Measurements from ENCODE around the gene FUCA1. TPM values are rescaled to one million over a fixed set of nuclear protein-coding genes. Genes with fewer than 3 reads are reported as not detected.

The FUCA1 gene
- polyA plus RNA-seq, 1 donor from 2014 or later = 38.5 TPM

DNA sequence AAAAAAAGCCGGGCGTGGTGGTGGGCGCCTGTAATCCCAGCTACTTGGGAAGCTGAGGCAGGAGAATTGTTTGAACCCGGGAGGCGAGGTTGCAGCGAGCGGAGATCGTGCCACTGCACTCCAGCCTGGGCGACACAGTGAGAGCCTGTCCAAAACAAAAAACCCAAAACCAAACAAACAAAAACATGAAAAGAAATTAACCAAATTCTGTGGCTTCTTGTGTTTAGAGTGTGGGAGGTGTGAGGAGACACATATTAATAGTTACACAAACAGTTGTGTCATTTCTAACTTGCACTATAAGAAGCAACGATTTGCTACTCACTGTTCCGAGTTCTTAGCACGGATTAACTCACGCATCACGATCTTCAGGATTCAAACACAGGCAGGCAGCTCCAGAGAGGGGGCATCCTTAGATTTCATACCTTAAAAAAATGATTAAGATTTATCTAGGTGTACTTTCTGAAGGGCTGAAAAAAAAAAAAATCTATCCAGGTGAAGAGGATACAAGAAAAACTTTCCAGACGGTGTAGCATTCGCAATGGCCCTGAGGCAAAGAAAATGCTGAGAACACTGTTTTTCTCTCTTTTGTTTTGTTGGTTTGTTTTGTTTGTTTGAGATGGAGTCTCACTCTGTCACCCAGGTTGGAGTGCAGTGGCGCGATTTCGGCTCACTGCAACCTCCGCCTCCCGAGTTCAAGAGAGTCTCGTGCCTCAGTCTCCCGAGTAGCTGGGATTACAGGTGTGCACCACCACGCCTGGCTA, 42.1 kb downstream of the FUCA1 start:
- Histone ChIP-seq H4K20me1 (ENCODE audit: insufficient read depth) (no peaks in the 10 kb centered on the region), H3K9me2 (ENCODE audit: insufficient read depth, low read length) (no peaks in the 10 kb centered on the region), H3K4me2 (ENCODE audit: low read length) (peak overlapping the region; percentile 35), H3K27ac (ENCODE audit: low read length) (peak overlapping the region; percentile 84), H3K27me3 (ENCODE audit: insufficient read depth, low read depth, low read length) (no peaks in the 10 kb centered on the region), H2AFZ (ENCODE audit: low read depth, low read length) (peak overlapping the region; percentile 93), H3K9ac (ENCODE audit: low read length) (peak overlapping the region; percentile 91), H3K9me3 (ENCODE audit: low read length) (no peaks in the 10 kb centered on the region), H3F3A (ENCODE audit: insufficient read depth, low read length, poor library complexity, severe bottlenecking) (no peaks in the 10 kb centered on the region), H3K36me3 (ENCODE audit: insufficient read depth, low read length) (no peaks in the 10 kb centered on the region), H3K4me3 (ENCODE audit: low read length) (peak overlapping the region; percentile 89), H3K79me2 (replicated peaks; ENCODE audit: insufficient read depth, low read length) (no peaks in the 10 kb centered on the region)
- no peak for TF ChIP-seq EP300 (conservative IDR thresholded peaks at IDR 0.05; ENCODE audit: poor library complexity, severe bottlenecking)
- TF ChIP-seq MXI1 (conservative IDR thresholded peaks at IDR 0.05; ENCODE audit: poor library complexity, severe bottlenecking) = no peak
- no peak for TF ChIP-seq TAF1 (IDR thresholded peaks at IDR 0.05; ENCODE audit: low read depth)
- TF ChIP-seq, protein P1, sequence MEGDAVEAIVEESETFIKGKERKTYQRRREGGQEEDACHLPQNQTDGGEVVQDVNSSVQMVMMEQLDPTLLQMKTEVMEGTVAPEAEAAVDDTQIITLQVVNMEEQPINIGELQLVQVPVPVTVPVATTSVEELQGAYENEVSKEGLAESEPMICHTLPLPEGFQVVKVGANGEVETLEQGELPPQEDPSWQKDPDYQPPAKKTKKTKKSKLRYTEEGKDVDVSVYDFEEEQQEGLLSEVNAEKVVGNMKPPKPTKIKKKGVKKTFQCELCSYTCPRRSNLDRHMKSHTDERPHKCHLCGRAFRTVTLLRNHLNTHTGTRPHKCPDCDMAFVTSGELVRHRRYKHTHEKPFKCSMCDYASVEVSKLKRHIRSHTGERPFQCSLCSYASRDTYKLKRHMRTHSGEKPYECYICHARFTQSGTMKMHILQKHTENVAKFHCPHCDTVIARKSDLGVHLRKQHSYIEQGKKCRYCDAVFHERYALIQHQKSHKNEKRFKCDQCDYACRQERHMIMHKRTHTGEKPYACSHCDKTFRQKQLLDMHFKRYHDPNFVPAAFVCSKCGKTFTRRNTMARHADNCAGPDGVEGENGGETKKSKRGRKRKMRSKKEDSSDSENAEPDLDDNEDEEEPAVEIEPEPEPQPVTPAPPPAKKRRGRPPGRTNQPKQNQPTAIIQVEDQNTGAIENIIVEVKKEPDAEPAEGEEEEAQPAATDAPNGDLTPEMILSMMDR (IDR thresholded peaks at IDR 0.05; ENCODE audit: poor library complexity, severe bottlenecking) = no peak
- TF ChIP-seq, protein P2, sequence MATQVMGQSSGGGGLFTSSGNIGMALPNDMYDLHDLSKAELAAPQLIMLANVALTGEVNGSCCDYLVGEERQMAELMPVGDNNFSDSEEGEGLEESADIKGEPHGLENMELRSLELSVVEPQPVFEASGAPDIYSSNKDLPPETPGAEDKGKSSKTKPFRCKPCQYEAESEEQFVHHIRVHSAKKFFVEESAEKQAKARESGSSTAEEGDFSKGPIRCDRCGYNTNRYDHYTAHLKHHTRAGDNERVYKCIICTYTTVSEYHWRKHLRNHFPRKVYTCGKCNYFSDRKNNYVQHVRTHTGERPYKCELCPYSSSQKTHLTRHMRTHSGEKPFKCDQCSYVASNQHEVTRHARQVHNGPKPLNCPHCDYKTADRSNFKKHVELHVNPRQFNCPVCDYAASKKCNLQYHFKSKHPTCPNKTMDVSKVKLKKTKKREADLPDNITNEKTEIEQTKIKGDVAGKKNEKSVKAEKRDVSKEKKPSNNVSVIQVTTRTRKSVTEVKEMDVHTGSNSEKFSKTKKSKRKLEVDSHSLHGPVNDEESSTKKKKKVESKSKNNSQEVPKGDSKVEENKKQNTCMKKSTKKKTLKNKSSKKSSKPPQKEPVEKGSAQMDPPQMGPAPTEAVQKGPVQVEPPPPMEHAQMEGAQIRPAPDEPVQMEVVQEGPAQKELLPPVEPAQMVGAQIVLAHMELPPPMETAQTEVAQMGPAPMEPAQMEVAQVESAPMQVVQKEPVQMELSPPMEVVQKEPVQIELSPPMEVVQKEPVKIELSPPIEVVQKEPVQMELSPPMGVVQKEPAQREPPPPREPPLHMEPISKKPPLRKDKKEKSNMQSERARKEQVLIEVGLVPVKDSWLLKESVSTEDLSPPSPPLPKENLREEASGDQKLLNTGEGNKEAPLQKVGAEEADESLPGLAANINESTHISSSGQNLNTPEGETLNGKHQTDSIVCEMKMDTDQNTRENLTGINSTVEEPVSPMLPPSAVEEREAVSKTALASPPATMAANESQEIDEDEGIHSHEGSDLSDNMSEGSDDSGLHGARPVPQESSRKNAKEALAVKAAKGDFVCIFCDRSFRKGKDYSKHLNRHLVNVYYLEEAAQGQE (IDR thresholded peaks at IDR 0.05; ENCODE audit: borderline replicate concordance) = no peak
- TF ChIP-seq RAD21 (conservative IDR thresholded peaks at IDR 0.05) = no peak
- no peak for TF ChIP-seq POLR2AphosphoS5 (IDR thresholded peaks at IDR 0.05)
- no peak for TF ChIP-seq EZH2 (IDR thresholded peaks at IDR 0.05; ENCODE audit: borderline replicate concordance, insufficient read depth, low read length, poor library complexity, severe bottlenecking)
- no peak for TF ChIP-seq SMC3 (conservative IDR thresholded peaks at IDR 0.05; ENCODE audit: poor library complexity)

DNA sequence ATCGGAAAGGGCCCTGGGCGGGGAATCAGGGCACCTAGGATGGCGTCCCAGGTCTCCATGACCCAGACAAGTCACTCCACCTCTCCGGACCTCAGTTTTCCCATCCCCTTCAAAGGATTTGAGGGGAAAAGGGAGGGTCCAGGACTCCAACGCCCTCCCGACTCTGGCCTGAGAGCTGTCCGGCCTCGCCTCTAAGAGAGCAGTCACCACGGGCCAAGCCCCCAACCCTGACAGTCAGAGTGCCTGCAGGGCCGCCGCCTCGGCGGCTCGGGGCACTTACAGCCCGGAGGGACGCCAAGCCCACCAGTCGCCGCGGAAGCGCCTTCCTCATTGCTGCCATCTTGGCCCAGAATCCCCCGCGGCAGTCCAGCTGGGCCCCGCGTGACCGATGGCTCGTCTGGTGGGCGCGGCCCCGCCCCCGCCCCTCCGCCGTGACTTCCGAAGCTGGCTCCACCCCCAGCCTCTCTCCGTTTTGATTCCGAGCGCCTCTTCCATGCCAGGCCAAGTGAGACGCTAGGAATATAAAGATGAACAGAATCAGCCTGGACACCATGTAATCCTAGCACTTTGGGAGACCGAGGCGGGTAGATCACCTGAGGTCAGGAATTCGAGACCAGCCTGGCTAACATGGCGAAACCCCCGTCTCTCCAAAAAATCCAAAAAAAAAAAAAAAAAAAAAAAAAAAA, 42.9 kb downstream of the FUCA1 start, which contains the start of gene HMGCL:
TSS of gene HMGCL (minus strand) at position 354 of the 686 bp plus-strand sequence. CDS start at position 340, 14 bp downstream.
- Histone ChIP-seq H3K36me3 (ENCODE audit: insufficient read depth, low read length) (no peaks in the 10 kb centered on the region), H3K4me2 (ENCODE audit: low read length) (peak within 1 kb of the TSS; percentile 88), H3K9me2 (ENCODE audit: insufficient read depth, low read length) (no peaks in the 10 kb centered on the region), H3K9me3 (ENCODE audit: low read length) (no peaks in the 10 kb centered on the region), H3K9ac (ENCODE audit: low read length) (peak within 1 kb of the TSS; percentile 91), H3K4me3 (ENCODE audit: low read length) (peak within 1 kb of the TSS; percentile 89), H2AFZ (ENCODE audit: low read depth, low read length) (peak within 1 kb of the TSS; percentile 93), H3K79me2 (replicated peaks; ENCODE audit: insufficient read depth, low read length) (no peaks in the 10 kb centered on the region), H3F3A (ENCODE audit: insufficient read depth, low read length, poor library complexity, severe bottlenecking) (no peaks in the 10 kb centered on the region), H3K27me3 (ENCODE audit: insufficient read depth, low read depth, low read length) (no peaks in the 10 kb centered on the region), H4K20me1 (ENCODE audit: insufficient read depth) (no peaks in the 10 kb centered on the region), H3K27ac (ENCODE audit: low read length) (peak within 1 kb of the TSS; percentile 84)
- TF ChIP-seq, protein P1 (IDR thresholded peaks at IDR 0.05; ENCODE audit: poor library complexity, severe bottlenecking) = no peak
- TF ChIP-seq SMC3 (conservative IDR thresholded peaks at IDR 0.05; ENCODE audit: poor library complexity) (no peak), TAF1 (IDR thresholded peaks at IDR 0.05; ENCODE audit: low read depth) (peak; percentile 96), POLR2AphosphoS5 (IDR thresholded peaks at IDR 0.05) (peak; percentile 97), RAD21 (conservative IDR thresholded peaks at IDR 0.05) (no peak), MXI1 (conservative IDR thresholded peaks at IDR 0.05; ENCODE audit: poor library complexity, severe bottlenecking) (peak; percentile 76), EP300 (conservative IDR thresholded peaks at IDR 0.05; ENCODE audit: poor library complexity, severe bottlenecking) (no peak)
- TF ChIP-seq, protein P2 (IDR thresholded peaks at IDR 0.05; ENCODE audit: borderline replicate concordance) = peak; percentile 91
